HCT116 (cell line): ENCODE data around the gene DCDC2. TPM values are rescaled to one million over a fixed set of nuclear protein-coding genes. Genes with fewer than 3 reads are reported as not detected.

Experiments
- ATAC-seq: fragments of 200-7000 bp; cut with Tn5 transposase; 2 replicates; pipeline ENCODE4 v1.9.1; 2020; ENCODE audit warnings: mild to moderate bottlenecking, moderate library complexity
- BruUV-seq: library from RNA; stranded (reverse); fragments of 400-500 nt; replicated peaks from 2 replicates; lab custom pipeline; 2021; lab: Mats Ljungman, UMichigan
- CTCF ChIA-PET: fragments of 300-600 bp; sonication (Branson Sonifier 250); formaldehyde crosslinking; loops from one replicate; lab custom pipeline; 2021; ENCODE audit warnings: antibody characterized with exemption; lab: Charles Lee
- POLR2A ChIA-PET: fragments of 300-600, 350-600 bp; sonication (Branson Sonifier 250); formaldehyde crosslinking; loops from one replicate; lab custom pipeline; 2021; ENCODE audit warnings: antibody characterized with exemption; lab: Charles Lee
- RAD21 ChIA-PET, 2 experiments: fragments of 300-600 bp; sonication (Branson Sonifier 250); formaldehyde crosslinking; loops; one replicate each; lab custom pipeline; 2023; ENCODE audit warnings: low total read pairs in 2 of 2; ENCODE audit not compliant: uncharacterized antibody in 2 of 2, unreplicated experiment in 2 of 2, low non-redundant PET in 1 of 2; lab: Charles Lee
- DNase-seq: peaks from one replicate; pipeline ENCODE4 v3.0.0-alpha.2; 2010; ENCODE audit warnings: low read depth, low spot score
- H2AFZ ChIP-seq: fragments of 200-600 bp; shearing (Covaris generic), sonication (generic); 2 replicates; pipeline ENCODE4 v1.6.1; 2017; ENCODE audit warnings: low read depth, mixed run types, mixed read lengths, antibody characterized with exemption, low read length; ENCODE audit not compliant: poor library complexity, severe bottlenecking
- H3K27ac ChIP-seq: 2 replicates; pipeline ENCODE4 v1.5.1; 2012; ENCODE audit warnings: low read depth, low read length
- H3K27me3 ChIP-seq: fragments of 200-600 bp; sonication (generic); 2 replicates; pipeline ENCODE4 v1.6.1; 2016; ENCODE audit warnings: mixed run types, low read length, mixed read lengths; ENCODE audit not compliant: insufficient read depth
- H3K36me3 ChIP-seq, 2 experiments: fragments of 200-500 bp in 1 of 2; fragments of 200-600 bp in 1 of 2; sonication (Bioruptor generic) in 1 of 2; sonication (generic) in 1 of 2; 2 replicates each; pipeline versions ENCODE4 v1.5.1 to v1.6.1; 2014 to 2016; ENCODE audit warnings: low read length in 2 of 2, inconsistent platforms in 1 of 2, mixed read lengths in 1 of 2, mixed run types in 1 of 2; ENCODE audit not compliant: insufficient read depth in 2 of 2, control insufficient read depth in 1 of 2
- H3K4me1 ChIP-seq, 2 experiments: fragments of 200-600 bp in 1 of 2; sonication (generic) in 1 of 2; 2 replicates each; pipeline versions ENCODE4 v1.5.1 to v1.6.1; 2012 to 2017; ENCODE audit warnings: low read length in 2 of 2, inconsistent platforms in 1 of 2, mild to moderate bottlenecking in 1 of 2, mixed read lengths in 1 of 2, mixed run types in 1 of 2, moderate library complexity in 1 of 2; ENCODE audit not compliant: insufficient read depth in 2 of 2, control insufficient read depth in 1 of 2
- H3K4me2 ChIP-seq: fragments of 200-600 bp; sonication (generic); 2 replicates; pipeline ENCODE4 v1.6.1; 2017; ENCODE audit warnings: mixed run types, low read length, mixed read lengths
- H3K4me3 ChIP-seq, 2 experiments: fragments of 200-600 bp in 1 of 2; sonication (generic) in 1 of 2; replicated peaks in 1 of 2; 2 replicates each; pipeline ENCODE4 v1.5.1; 2011 to 2016; ENCODE audit warnings: low read length in 2 of 2, control low read depth in 1 of 2, low read depth in 1 of 2, mild to moderate bottlenecking in 1 of 2, mixed read lengths in 1 of 2, mixed run types in 1 of 2
- H3K79me2 ChIP-seq: fragments of 200-600 bp; sonication (generic); 2 replicates; pipeline ENCODE4 v1.6.1; 2017; ENCODE audit warnings: mild to moderate bottlenecking, mixed run types, low read length, moderate library complexity, mixed read lengths; ENCODE audit not compliant: insufficient read depth
- H3K9ac ChIP-seq: fragments of 200-600 bp; sonication (generic); 2 replicates; pipeline ENCODE4 v1.6.1; 2016; ENCODE audit warnings: low read length, mixed read lengths
- H3K9me2 ChIP-seq: fragments of 200-600 bp; sonication (generic), shearing (Covaris generic); 2 replicates; pipeline ENCODE4 v1.6.1; 2017; ENCODE audit warnings: mixed run types, mild to moderate bottlenecking, moderate library complexity; ENCODE audit not compliant: insufficient read depth
- H3K9me3 ChIP-seq, 2 experiments: fragments of 200-500 bp in 1 of 2; fragments of 200-600 bp in 1 of 2; sonication (Bioruptor generic) in 1 of 2; sonication (generic) in 1 of 2; 2 replicates each; pipeline ENCODE4 v1.6.1; 2014 to 2017; ENCODE audit warnings: low read length in 2 of 2, mixed read lengths in 2 of 2, inconsistent platforms in 1 of 2, low read depth in 1 of 2, mild to moderate bottlenecking in 1 of 2, mixed run types in 1 of 2, moderate library complexity in 1 of 2; ENCODE audit not compliant: control insufficient read depth in 1 of 2, insufficient read depth in 1 of 2
- H4K20me1 ChIP-seq: fragments of 200-600 bp; sonication (generic), shearing (Covaris generic); 2 replicates; pipeline ENCODE4 v1.6.1; 2017; ENCODE audit warnings: mixed run types, mild to moderate bottlenecking, moderate library complexity; ENCODE audit not compliant: insufficient read depth
- CEBPB ChIP-seq: IDR thresholded peaks from 2 replicates; pipeline ENCODE4 v1.6.1; 2012; ENCODE audit warnings: low read depth
- POLR2AphosphoS5 ChIP-seq: IDR thresholded peaks from 2 replicates; pipeline ENCODE4 v1.6.1; 2011; ENCODE audit warnings: mild to moderate bottlenecking, low read depth, low read length, moderate library complexity
- RAD21 ChIP-seq: IDR thresholded peaks from 2 replicates; pipeline ENCODE4 v1.6.1; 2012; ENCODE audit warnings: low read depth, mild to moderate bottlenecking
- TCF7L2 ChIP-seq: IDR thresholded peaks from 2 replicates; pipeline ENCODE4 v1.7.0; 2011; ENCODE audit warnings: borderline replicate concordance, inconsistent platforms; ENCODE audit not compliant: insufficient read depth, insufficient read length; ENCODE audit errors: extremely low read depth
- YY1 ChIP-seq: IDR thresholded peaks from 2 replicates; pipeline ENCODE4 v1.6.1; 2011; ENCODE audit warnings: low read length, low read depth, moderate library complexity, mild to moderate bottlenecking; ENCODE audit not compliant: insufficient replicate concordance; ENCODE audit errors: extremely low read depth
- ZFX ChIP-seq: fragments of 450-650 bp; IDR thresholded peaks from 2 replicates; pipeline ENCODE4 v1.6.1; 2017
- intact Hi-C: fragments of 100-400 bp; cut with micrococcal nuclease; formaldehyde crosslinking; loops from 2 replicates; pipeline ENCODE4 v1.10.0; 2022
- total RNA-seq: library from RNA; stranded (reverse); gene quantifications from one replicate; pipeline ENCODE4 v1.2.1, GENCODE V29; 2021; ENCODE audit not compliant: unreplicated experiment
- TF ChIP-seq, protein P1 (sequence below): IDR thresholded peaks from 2 replicates; pipeline ENCODE4 v1.6.1; 2012

DCDC2 gene
- total RNA-seq, 1 experiment from 2014 or later, result 0.17 TPM

GRCh38 chr6:24344976-24345375, 12.9 kb downstream of the DCDC2 start:
- CTCF ChIA-PET, result interaction anchor here (2.2 kb wide), 1 partner anchor 15 kb away, joined by 12 read pairs; no protein-coding TSS in a partner anchor
- RAD21 ChIA-PET, result no interaction called here
- Histone ChIP-seq H3K79me2 (no peaks in the 10 kb centered on the region), H3K4me3 (no peak overlapping the region), H2AFZ (no peak overlapping the region), H4K20me1 (no peaks in the 10 kb centered on the region), H3K4me1 (no peaks in the 10 kb centered on the region), H3K36me3 (no peaks in the 10 kb centered on the region), H3K9ac (no peak overlapping the region), H3K4me2 (no peak overlapping the region), H3K27me3 (peaks cover 22% of the 10 kb centered on the region; the same call in 1 of the 2 replicates), H3K9me3 (no peaks in the 10 kb centered on the region), H3K9me2 (no peaks in the 10 kb centered on the region), H3K27ac (no peak overlapping the region)
- intact Hi-C loops, result no loop called here
- POLR2A ChIA-PET, result no interaction called here
- BruUV-seq, result no TSS peak
- TF ChIP-seq CEBPB, result no peak
- TF ChIP-seq TCF7L2, result no peak
- no peak for ATAC-seq
- no peak for DNase-seq

DNA sequence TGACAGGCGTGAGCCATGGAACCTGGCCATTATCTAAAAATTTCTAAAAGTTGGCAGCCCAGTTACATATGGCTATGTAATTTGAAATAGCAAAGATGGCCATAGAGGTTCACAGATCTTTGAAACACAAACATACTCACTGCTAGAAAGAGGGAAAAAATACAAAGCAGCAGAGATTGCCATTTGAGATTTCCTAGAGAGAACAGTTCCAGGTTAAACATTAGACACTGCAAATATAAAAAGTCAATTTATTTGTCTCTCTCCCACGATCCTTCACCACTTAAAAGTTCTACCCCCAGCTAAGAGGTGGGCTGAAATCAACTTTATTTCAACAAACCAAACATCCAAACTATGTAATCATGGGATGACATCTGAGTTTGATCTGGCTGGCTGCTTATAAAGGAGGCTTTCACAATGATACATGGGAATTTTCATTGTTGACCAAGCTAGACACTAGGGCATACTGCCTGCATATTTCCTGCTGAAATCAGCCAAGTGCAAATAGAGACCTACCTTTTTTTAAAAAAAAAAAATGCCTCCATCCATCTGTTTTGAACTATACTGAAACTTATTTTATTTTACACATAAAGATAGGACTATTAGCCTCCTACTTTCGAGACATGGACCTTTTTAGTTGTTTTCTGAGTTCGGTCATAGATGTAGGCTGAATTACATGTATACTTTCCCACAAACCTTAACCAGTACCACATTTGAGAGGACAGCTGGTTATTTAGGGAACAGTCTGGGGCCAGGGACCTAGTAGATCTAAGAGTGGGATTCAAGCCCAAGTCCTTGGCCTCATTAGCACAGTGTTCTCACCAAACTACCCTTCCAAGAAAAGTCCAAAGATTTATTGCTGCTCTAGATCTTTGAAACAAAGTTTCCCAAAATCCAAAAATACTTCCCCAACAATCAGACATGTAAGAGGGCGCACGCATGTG, 16.6 kb downstream of the DCDC2 start:
- H3K4me1 ChIP-seq, result no peaks in the 10 kb centered on the region
- H3K4me3 ChIP-seq, result no peak overlapping the region
- ChIA-PET POLR2A (no interaction called here), RAD21 (no interaction called here), CTCF (no interaction called here)
- ATAC-seq (no peak), DNase-seq (no peak)
- no peak overlapping the region for H2AFZ ChIP-seq
- H4K20me1 ChIP-seq, result no peaks in the 10 kb centered on the region
- no peak for TF ChIP-seq RAD21
- no peak for TF ChIP-seq YY1
- no peak for TF ChIP-seq ZFX
- TF ChIP-seq, protein P1, sequence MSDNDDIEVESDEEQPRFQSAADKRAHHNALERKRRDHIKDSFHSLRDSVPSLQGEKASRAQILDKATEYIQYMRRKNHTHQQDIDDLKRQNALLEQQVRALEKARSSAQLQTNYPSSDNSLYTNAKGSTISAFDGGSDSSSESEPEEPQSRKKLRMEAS, result no peak
- TF ChIP-seq POLR2AphosphoS5, result no peak
- H3K27me3 ChIP-seq, result no peaks in the 10 kb centered on the region
- BruUV-seq, result no TSS peak
- H3K9me3 ChIP-seq, result no peaks in the 10 kb centered on the region
- intact Hi-C loops, result no loop called here
- no peak overlapping the region for H3K27ac ChIP-seq
- no peaks in the 10 kb centered on the region for H3K9me2 ChIP-seq
- no peak overlapping the region for H3K4me2 ChIP-seq
- H3K79me2 ChIP-seq, result no peaks in the 10 kb centered on the region
- no peaks in the 10 kb centered on the region for H3K36me3 ChIP-seq
- H3K9ac ChIP-seq, result no peak overlapping the region
